Measurements from ENCODE around the gene TBC1D16. TPM values are rescaled to one million over a fixed set of nuclear protein-coding genes. Genes with fewer than 3 reads are reported as not detected.

Gene TBC1D16
- total RNA-seq, 1 experiment from 2014 or later = 55.4 TPM

DNA sequence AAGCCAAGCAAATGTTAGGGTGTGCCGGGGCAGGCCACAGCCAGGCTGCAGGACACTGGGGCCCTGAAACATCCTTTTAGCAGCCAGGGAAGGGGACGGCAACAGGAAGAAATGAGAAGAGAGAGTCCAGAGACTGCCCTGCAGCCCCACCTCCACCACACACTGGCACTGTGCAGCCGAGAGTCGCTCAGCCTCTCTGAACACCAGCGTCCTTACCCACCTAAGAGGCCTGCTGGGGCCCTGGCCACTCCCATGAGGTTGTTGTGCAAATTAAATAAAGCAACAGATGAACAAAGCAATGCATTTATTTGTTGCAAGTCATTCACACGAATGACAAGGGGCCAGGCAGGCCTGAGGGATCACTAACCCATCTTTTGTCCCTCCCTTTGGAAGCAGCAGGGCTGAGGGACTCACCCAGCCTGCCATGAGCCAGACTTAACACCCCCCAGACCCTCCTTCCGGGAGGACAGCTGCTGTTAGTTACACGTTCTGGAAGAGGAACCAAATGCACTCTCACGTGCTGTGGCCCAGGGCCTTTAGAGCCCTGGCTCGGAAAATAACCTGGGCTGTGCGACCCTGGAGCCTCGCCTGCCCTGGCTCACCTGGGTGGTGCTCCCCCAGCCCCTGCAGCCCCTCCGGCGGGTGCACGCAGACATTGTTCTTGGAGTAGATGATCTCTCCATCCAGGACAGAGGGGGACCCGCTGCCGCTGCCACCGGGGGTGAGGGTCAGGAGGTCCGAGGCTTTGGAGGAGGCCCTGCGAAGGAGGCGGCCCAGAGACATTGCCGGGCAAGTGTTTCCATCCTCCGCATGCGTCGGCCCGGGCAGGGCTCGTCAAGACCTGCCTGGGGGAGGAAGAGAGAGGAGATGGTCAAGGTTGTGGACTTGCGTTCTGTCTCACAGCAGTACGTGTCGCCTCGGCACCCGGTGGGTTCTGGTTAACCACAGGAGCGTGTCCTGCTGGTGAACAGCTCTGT, 22.6 kb downstream of the TBC1D16 start:
- H3K36me3 Mint-ChIP-seq (ENCODE audit: insufficient read depth, unreplicated experiment) = peaks cover 7% of the 10 kb centered on the region
- H3K27me3 ChIP-seq (replicated peaks; ENCODE audit: control insufficient read depth, insufficient read depth, low read length) = no peaks in the 10 kb centered on the region
- no TSS peak for BruUV-seq (replicated peaks)
- no peak for DNase-seq
- H3K4me1 ChIP-seq = no peaks in the 10 kb centered on the region
- H3K4me1 Mint-ChIP-seq (ENCODE audit: low read depth, unreplicated experiment) = no peaks in the 10 kb centered on the region
- H3K4me3 ChIP-seq (ENCODE audit: low read depth, low read length) = no peak overlapping the region
- H3K4me3 Mint-ChIP-seq (ENCODE audit: unreplicated experiment) = no peak overlapping the region
- H3K27ac Mint-ChIP-seq (ENCODE audit: unreplicated experiment) = no peak overlapping the region
- no peaks in the 10 kb centered on the region for H3K9me3 ChIP-seq
- H3K9me3 Mint-ChIP-seq (ENCODE audit: unreplicated experiment) = no peaks in the 10 kb centered on the region
- H3K27me3 Mint-ChIP-seq (ENCODE audit: insufficient read depth, unreplicated experiment) = no peaks in the 10 kb centered on the region
- no peaks in the 10 kb centered on the region; the same call in 1 of the 2 replicates for H3K36me3 ChIP-seq (ENCODE audit: control insufficient read depth, insufficient read depth, low read length)
- TF ChIP-seq, protein P1, sequence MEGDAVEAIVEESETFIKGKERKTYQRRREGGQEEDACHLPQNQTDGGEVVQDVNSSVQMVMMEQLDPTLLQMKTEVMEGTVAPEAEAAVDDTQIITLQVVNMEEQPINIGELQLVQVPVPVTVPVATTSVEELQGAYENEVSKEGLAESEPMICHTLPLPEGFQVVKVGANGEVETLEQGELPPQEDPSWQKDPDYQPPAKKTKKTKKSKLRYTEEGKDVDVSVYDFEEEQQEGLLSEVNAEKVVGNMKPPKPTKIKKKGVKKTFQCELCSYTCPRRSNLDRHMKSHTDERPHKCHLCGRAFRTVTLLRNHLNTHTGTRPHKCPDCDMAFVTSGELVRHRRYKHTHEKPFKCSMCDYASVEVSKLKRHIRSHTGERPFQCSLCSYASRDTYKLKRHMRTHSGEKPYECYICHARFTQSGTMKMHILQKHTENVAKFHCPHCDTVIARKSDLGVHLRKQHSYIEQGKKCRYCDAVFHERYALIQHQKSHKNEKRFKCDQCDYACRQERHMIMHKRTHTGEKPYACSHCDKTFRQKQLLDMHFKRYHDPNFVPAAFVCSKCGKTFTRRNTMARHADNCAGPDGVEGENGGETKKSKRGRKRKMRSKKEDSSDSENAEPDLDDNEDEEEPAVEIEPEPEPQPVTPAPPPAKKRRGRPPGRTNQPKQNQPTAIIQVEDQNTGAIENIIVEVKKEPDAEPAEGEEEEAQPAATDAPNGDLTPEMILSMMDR (IDR thresholded peaks at IDR 0.05; ENCODE audit: insufficient read depth in 1 of 2, low read depth in 1 of 2, low read length in 1 of 2, severe bottlenecking in 1 of 2, unreplicated experiment in 1 of 2) = no peak
- ChIA-PET CTCF (no interaction called here), POLR2A (interaction anchor here (0.6 kb wide), 1 partner anchor 42 kb away, joined by 3 read pairs; no protein-coding TSS in a partner anchor)
- intact Hi-C loops (cut with micrococcal nuclease; ENCODE audit: unreplicated experiment) = no loop called here

DNA sequence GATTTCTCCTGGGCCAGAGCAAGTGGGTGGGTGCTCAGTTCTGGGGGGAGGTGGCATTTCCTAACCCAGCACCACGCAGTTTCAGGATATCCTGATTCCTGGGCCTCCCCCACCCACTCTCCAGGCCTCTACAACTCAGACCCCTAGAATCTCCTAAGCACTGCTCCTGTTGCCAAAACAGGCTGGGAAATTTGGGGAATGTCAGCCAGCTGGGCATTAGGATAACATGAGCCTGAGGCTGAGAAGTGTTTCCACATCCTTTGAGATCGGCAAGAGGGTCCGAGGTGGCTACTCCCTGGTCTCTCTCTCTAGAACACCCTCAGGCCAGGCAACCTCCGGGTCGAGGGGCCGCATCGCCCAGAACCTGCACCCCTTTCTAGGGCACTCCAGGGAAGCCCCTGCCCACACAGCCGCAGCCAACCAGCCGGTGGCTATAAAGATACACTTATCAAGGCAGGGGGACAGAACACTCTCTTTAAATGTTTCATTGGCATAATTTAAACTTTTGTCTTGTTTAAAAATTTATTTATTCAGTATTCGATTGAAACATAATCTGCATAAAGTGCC, 23.6 kb downstream of the TBC1D16 start:
- ChIA-PET CTCF (no interaction called here), POLR2A (no interaction called here)
- H3K27me3 Mint-ChIP-seq (ENCODE audit: insufficient read depth, unreplicated experiment) = no peaks in the 10 kb centered on the region
- no peaks in the 10 kb centered on the region for H3K27me3 ChIP-seq (replicated peaks; ENCODE audit: control insufficient read depth, insufficient read depth, low read length)
- H3K4me1 ChIP-seq = no peaks in the 10 kb centered on the region
- no TSS peak for BruUV-seq (replicated peaks)
- H3K9me3 Mint-ChIP-seq (ENCODE audit: unreplicated experiment) = no peaks in the 10 kb centered on the region
- no peak overlapping the region for H3K4me3 ChIP-seq (ENCODE audit: low read depth, low read length)
- no peak for DNase-seq
- H3K36me3 ChIP-seq (ENCODE audit: control insufficient read depth, insufficient read depth, low read length) = no peaks in the 10 kb centered on the region; the same call in 1 of the 2 replicates
- no peak overlapping the region for H3K27ac Mint-ChIP-seq (ENCODE audit: unreplicated experiment)
- no peaks in the 10 kb centered on the region for H3K9me3 ChIP-seq
- TF ChIP-seq, protein P1 (IDR thresholded peaks at IDR 0.05; ENCODE audit: insufficient read depth in 1 of 2, low read depth in 1 of 2, low read length in 1 of 2, severe bottlenecking in 1 of 2, unreplicated experiment in 1 of 2) = no peak
- no peaks in the 10 kb centered on the region for H3K4me1 Mint-ChIP-seq (ENCODE audit: low read depth, unreplicated experiment)
- intact Hi-C loops (cut with micrococcal nuclease; ENCODE audit: unreplicated experiment) = no loop called here
- no peak overlapping the region for H3K4me3 Mint-ChIP-seq (ENCODE audit: unreplicated experiment)
- H3K36me3 Mint-ChIP-seq (ENCODE audit: insufficient read depth, unreplicated experiment) = peaks cover 7% of the 10 kb centered on the region

DNA sequence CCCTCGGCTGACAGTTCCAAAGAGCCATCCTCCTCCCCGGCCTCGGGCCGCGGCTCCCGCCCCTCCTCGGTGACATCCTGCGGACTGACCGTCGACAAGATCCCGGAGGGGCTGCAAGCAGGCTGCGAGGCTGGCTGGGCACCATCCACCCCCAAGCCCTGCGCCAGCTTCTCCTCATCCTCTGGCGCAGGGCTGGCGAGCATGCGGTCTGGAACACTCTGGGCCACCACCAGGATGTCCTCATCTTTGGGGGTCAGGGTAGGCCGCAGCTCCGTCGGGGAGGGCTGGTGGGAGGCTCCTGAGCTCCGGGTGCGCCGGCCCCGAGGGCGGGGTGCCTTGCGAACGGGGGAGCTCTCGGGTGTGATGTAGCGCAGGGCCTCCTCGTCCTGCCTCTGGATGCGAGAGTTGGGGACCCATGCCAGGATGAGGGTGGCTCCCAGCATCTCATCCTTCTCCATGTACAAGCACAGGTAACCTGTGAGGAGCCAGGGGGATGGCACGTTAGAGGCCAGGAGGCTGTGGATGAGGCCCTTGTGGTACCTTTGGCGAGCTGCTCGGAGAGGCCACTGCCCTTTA, 25.3 kb downstream of the TBC1D16 start:
- no TSS peak for BruUV-seq (replicated peaks)
- Mint-ChIP-seq H3K27ac (ENCODE audit: unreplicated experiment) (no peak overlapping the region), H3K4me3 (ENCODE audit: unreplicated experiment) (no peak overlapping the region), H3K36me3 (ENCODE audit: insufficient read depth, unreplicated experiment) (peaks cover 7% of the 10 kb centered on the region), H3K9me3 (ENCODE audit: unreplicated experiment) (no peaks in the 10 kb centered on the region), H3K4me1 (ENCODE audit: low read depth, unreplicated experiment) (peaks cover 8% of the 10 kb centered on the region), H3K27me3 (ENCODE audit: insufficient read depth, unreplicated experiment) (no peaks in the 10 kb centered on the region)
- ChIA-PET POLR2A (no interaction called here), CTCF (interaction anchor here (0.9 kb wide), 1 partner anchor 18 kb away, joined by 3 read pairs; no protein-coding TSS in a partner anchor)
- Histone ChIP-seq H3K4me3 (ENCODE audit: low read depth, low read length) (no peak overlapping the region), H3K4me1 (peaks cover 10% of the 10 kb centered on the region; the same call in 1 of the 2 replicates), H3K9me3 (no peaks in the 10 kb centered on the region), H3K36me3 (ENCODE audit: control insufficient read depth, insufficient read depth, low read length) (no peaks in the 10 kb centered on the region; the same call in 1 of the 2 replicates), H3K27me3 (replicated peaks; ENCODE audit: control insufficient read depth, insufficient read depth, low read length) (no peaks in the 10 kb centered on the region)
- DNase-seq = no peak
- TF ChIP-seq, protein P1 (IDR thresholded peaks at IDR 0.05; ENCODE audit: insufficient read depth in 1 of 2, low read depth in 1 of 2, low read length in 1 of 2, severe bottlenecking in 1 of 2, unreplicated experiment in 1 of 2) = no peak
- intact Hi-C loops (cut with micrococcal nuclease; ENCODE audit: unreplicated experiment) = no loop called here
